Activated gamma-delta T cell (primary cell): Measurements from ENCODE around the gene KAZN.

ENCODE experiments used
- DNase-seq: peaks from one replicate; lab custom pipeline; 2025; lab: John Stamatoyannopoulos, UW

KAZN gene

GRCh38 chr1:15090373-15090772, 491.9 kb downstream of the KAZN start:
- DNase-seq, result no peak

- DNase-seq, result no peak
Measured at GRCh38 chr1:15094056-15094455, 495.6 kb downstream of the KAZN start.

DNA sequence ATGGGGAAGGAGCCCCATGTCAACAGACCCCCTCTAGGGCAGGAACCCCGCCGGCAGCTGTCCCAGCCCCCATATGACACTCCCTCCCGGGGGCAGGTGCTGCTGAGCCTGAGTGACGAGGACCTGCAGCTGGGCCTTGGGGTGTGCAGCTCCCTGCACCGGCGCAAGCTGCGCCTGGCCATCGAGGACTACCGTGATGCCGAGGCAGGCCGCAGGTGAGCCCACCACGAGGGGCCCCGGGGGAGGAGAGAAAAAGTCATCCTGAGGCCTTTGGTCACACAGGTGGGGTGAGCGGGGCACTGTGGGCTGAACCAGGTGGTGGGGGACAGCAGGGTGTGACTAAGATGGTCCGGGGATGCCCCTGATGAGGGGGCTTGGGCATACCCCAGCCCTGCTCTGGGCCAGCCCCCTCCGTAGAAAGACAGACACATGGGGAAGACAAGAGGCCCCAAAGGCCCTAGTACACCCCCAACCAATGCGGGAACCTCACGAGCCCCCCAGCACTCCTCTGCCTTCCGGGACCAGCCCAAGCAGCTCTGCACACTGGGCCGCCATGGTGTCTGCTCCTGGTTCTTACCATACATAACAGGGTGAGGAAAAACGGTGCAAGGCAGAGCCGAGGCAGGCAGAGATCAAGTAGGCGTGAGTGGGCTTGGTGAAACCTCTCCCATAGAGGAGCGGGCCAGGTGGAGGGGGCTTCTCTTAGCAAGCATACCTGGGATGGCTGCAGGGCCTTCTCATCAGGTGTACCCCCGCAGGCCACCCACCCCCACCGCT, 496.4 kb downstream of the KAZN start:
- DNase-seq, result no peak

DNA sequence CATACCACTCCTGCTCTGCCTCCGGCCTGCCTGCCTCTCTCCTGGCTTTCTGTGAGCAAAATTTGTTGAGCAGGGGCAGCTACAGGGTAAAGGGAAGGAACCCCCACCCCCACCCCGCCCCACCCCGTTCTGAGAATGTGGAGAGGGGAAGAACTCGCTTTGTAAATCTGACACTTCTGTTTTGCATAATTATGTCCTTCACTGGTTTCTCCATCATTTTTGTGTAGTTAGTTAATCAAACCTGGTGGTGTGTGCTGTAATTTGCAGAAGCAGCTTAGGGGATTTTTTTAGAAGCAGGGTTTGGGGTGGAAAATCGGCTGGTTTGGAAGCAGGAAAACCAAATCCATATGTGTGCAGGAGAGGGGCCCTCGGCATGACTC, 497.0 kb downstream of the KAZN start:
- no peak for DNase-seq

GRCh38 chr1:15096293-15096692, 497.8 kb downstream of the KAZN start:
- DNase-seq, result no peak

DNA sequence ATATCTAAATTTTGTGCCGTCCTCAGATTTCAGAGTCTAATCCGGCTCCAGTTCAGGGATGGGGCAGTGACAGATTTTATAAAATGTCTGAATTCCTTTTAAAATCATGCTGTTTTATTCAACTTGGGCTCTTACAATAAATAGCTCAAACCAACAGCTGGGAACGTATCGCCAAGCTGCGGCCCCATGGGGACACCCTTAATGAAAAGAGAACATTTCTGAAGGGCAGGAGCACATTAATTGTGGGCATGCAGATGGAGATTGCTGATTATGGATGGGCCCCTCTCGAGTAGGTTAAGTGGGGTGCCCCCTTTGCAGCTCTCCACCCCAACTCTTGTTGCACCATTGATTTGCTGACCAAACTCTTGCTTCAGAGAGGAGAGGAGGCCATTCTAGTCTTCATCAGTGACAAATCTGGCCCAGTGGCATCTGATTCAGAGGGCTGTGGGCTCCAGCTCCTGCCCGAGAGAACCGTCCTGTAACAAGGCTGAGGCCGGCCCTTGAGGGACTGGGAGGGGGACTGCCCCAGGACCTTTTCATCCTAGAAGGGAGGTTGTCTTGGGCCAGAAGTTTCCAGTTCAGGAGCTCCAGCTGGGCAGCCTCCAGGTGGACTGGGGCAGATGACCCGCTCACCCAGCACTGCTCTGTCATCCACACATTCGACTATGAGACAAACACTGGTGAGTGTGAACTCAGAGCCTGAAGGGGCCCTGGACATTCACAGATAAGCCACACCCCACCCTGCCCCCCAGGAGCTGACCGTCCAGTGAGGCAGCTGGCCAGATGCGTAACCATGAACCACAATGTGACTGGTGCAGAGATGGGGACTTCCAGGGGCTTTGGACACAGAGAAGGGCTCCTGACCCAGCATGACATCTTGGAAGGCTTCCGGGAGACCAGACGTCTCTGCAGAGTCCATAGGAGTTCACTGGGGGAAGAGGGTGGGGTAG, 500.0 kb downstream of the KAZN start:
- DNase-seq, result no peak

- DNase-seq, result no peak
Measured at GRCh38 chr1:15099441-15100120, 501.1 kb downstream of the KAZN start.

- DNase-seq, result no peak
Measured at GRCh38 chr1:15100121-15100879, 501.8 kb downstream of the KAZN start.

GRCh38 chr1:15100880-15101760, 502.6 kb downstream of the KAZN start:
- DNase-seq, result no peak

- no peak for DNase-seq
Measured at GRCh38 chr1:15101801-15102200, 503.3 kb downstream of the KAZN start.

- no peak for DNase-seq
Measured at GRCh38 chr1:15102646-15103045, 504.2 kb downstream of the KAZN start.

DNA sequence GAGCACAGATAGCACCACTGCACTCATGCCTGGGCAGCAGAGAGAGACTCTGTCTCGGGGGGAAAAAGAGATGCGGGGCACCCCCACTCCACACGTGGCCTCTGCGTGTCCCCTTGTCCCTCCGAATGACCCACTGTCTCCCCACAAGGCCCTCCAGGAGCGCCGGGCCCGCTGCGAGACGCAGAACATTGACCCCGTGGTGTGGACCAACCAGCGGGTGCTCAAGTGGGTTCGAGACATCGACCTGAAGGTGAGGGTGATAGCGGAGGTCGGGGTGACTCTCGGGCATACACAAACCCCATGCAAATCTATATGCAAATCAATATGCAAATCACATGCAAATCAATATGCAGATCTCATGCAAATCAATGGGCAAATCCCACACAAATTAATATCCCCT, 504.7 kb downstream of the KAZN start:
- DNase-seq, result no peak

- DNase-seq, result no peak
Measured at GRCh38 chr1:15103906-15104305, 505.4 kb downstream of the KAZN start.

DNA sequence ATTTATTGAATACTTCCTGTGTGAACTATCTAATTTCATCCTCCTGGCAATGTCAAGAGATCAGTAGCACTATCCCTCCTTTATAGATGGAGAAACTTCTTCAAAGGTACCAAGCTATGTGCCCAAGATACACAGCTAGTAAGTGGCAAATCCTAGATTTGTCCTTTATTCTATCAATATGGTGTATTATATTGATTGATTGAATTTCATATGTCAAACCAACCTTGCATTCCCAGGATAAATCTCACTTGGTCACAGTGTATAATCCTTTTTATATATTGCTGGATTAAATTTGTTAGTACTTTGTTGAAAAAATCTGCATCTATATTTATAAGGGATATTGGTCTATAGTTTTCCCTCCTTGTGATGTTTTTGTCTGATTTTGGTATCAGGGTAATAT, 506.3 kb downstream of the KAZN start:
- no peak for DNase-seq

DNA sequence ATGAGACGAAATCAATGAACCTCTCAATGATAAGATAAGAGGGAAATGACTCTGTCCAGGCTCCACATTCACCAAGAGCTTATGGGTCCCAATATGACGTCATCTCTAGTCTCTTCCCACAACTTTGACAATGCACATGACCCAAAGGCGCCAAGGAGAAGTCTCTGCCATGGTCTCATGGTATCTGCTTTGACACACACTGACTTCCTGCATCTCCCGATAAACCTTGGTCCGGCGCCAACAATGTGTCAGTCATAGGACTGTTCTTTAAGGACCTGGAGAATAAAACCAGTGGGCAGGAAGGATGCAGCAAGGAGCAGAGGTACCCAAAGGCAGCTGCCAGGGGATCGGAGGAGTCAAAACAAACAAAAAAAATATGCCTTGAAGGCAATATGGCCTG, 508.1 kb downstream of the KAZN start:
- no peak for DNase-seq

DNA sequence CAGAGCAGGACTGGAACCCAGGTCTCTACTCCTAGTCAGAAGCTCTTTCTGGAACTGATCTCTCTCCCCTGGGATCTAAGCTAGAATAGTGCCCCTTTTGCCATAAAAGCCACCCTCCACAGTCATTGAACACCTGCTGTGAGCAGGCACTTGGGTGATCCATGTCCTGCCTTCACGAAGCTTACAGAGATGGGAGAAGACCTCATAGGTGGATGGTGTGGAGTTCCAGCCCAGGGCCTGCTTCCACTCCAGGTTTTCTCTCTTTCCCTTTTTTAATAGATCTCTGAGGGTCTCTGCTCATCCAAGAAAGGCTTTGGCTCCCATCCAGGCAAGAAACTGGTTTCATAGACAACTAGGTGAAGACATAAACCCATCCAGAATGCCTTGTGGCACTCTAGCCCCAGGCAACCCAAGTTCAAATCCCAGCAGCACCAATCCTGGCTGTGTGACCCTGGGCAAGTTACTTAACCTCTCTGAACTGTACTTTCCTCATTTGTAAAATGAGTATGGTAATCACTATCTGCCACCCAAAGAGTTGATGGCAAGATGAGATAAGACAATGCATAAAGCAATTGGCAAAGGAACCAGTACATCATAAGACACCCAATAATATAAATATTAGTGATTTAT, 508.7 kb downstream of the KAZN start:
- DNase-seq, result no peak

DNA sequence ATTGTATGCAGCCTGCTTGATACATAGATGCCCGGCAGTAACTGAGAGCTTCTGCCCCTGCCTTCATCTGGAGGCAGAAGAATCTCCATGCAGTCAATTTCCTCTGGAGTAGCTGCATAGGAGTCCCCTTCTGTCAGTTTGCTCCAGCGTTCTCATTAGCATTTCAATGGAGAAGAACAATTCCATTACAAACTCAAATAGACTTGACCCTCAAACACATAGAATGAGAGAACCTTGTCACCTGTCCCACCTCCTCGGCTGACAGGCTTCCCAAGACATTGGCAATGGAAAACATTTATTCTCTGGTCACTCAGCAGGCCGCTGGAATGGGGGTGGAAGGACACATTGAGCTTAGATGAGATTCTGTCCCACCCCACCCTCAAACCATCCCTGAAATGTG, 509.4 kb downstream of the KAZN start:
- DNase-seq, result no peak

DNA sequence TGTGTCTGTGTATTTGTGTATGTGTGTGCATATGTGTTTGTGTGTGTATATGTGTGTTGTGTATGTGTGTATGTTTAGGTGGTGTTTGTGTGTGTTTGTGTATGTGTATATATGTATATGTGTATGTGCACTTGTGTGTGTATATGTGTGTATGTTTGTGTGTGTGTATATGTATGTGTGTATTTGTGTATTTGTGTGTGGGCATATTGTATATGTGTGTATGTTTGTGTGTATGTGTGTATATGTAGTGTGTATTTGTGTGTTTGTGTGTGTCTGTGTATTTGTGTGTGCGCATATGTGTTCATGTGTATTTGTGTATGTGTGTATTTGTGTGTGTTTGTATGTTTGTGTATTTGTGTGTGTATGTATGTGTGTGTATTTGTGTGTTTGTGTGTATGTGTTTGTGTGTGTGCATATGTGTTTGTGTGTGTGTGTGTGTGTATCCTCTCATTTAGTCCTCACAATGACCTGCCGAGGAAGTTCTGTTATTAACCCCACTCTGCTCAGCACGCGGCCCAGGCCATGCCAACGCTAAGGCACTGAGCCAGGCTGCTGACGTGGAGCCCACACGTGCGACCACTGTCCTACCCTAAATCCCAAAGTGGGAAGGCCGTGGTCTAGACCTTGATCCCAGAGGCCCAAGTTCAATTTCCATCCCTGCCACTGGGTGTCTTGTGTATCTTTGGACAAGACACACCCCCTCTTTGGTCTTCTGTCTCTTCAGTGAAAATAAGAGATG, 511.8 kb downstream of the KAZN start:
- DNase-seq, result no peak

DNA sequence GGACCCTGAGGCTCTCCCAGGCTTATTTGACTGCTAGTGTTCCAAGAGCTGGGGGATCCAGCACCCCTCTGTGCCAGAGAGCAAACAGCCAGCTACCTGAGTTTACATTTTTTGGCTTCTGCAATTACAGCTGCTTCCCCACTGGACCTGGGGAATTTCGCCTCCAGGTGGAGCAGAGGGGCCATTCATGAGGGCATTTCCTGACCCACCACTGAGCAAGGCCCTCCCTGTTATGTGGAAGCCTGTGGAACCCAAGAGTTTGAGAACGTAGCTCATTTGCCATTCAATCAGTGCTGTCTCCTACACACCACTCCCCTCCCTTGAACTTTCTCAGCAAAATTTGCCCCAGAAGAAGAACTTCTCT, 512.4 kb downstream of the KAZN start:
- DNase-seq, result no peak

GRCh38 chr1:15113146-15113545, 514.7 kb downstream of the KAZN start:
- DNase-seq, result no peak
